Panc1 (cell line): Measurements from ENCODE around the gene MARCHF9. TPM values are rescaled to one million over a fixed set of nuclear protein-coding genes. Genes with fewer than 3 reads are reported as not detected.

ENCODE experiments used
- ATAC-seq: fragments of 200-7000 bp; cut with Tn5 transposase; 2 replicates; pipeline ENCODE4 v1.9.1; 2020; ENCODE audit warnings: mild to moderate bottlenecking, moderate library complexity
- BruUV-seq: library from RNA; stranded (reverse); fragments of 400-500 nt; replicated peaks from 2 replicates; lab custom pipeline; 2021; lab: Mats Ljungman, UMichigan
- CTCF ChIA-PET: fragments of 300-600 bp; sonication (Branson Sonifier 250); formaldehyde crosslinking; loops from one replicate; lab custom pipeline; 2022; ENCODE audit warnings: antibody characterized with exemption; lab: Charles Lee
- POLR2A ChIA-PET: fragments of 300-600 bp; sonication (Branson Sonifier 250); formaldehyde crosslinking; loops from one replicate; lab custom pipeline; 2022; ENCODE audit warnings: antibody characterized with exemption; lab: Charles Lee
- DNase-seq: peaks from one replicate; pipeline ENCODE4 v3.0.0-alpha.2; 2010; ENCODE audit warnings: low read depth, low spot score
- H3K27ac ChIP-seq: 2 replicates; pipeline ENCODE4 v1.5.1; 2011; ENCODE audit warnings: mild to moderate bottlenecking, low read length, inconsistent platforms
- H3K27me3 ChIP-seq: fragments of 200-500 bp; sonication (Bioruptor generic); 2 replicates; pipeline ENCODE4 v1.6.0; 2014; ENCODE audit warnings: low read length, inconsistent platforms; ENCODE audit not compliant: control insufficient read depth, insufficient read depth
- H3K36me3 ChIP-seq: fragments of 200-500 bp; sonication (Bioruptor generic); 2 replicates; pipeline ENCODE4 v1.5.1; 2014; ENCODE audit warnings: inconsistent platforms, mild to moderate bottlenecking, low read length, moderate library complexity; ENCODE audit not compliant: control insufficient read depth, insufficient read depth
- H3K4me1 ChIP-seq: 2 replicates; pipeline ENCODE4 v1.5.1; 2011; ENCODE audit warnings: inconsistent platforms, mild to moderate bottlenecking, low read length, moderate library complexity; ENCODE audit not compliant: control insufficient read depth, insufficient read depth
- H3K4me3 ChIP-seq, 2 experiments: 2 replicates each; pipeline ENCODE4 v1.5.1; 2011 to 2012; ENCODE audit warnings: low read depth in 2 of 2, low read length in 2 of 2, mild to moderate bottlenecking in 2 of 2, inconsistent platforms in 1 of 2, moderate library complexity in 1 of 2
- H3K9me3 ChIP-seq: fragments of 200-500 bp; sonication (Bioruptor generic); 2 replicates; pipeline ENCODE4 v1.5.1; 2014; ENCODE audit warnings: low read depth, mild to moderate bottlenecking, inconsistent platforms, low read length, moderate library complexity; ENCODE audit not compliant: control insufficient read depth, insufficient read depth
- POLR2AphosphoS5 ChIP-seq: IDR thresholded peaks from 2 replicates; pipeline ENCODE4 v1.6.1; 2012; ENCODE audit warnings: mild to moderate bottlenecking, low read depth, low read length, moderate library complexity
- SIN3A ChIP-seq: IDR thresholded peaks from 2 replicates; pipeline ENCODE4 v1.6.1; 2012; ENCODE audit warnings: low read depth, mild to moderate bottlenecking, low read length, moderate library complexity, borderline replicate concordance; ENCODE audit not compliant: insufficient read depth
- TCF7L2 ChIP-seq: IDR thresholded peaks from 2 replicates; pipeline ENCODE4 v1.6.1; 2011; ENCODE audit warnings: mild to moderate bottlenecking, low read depth, low read length, inconsistent platforms
- in situ Hi-C: cut with HindIII; loops from 2 replicates; pipeline ENCODE4 v1.10.0; 2016; ENCODE audit warnings: low sequenced_read_pairs, low pct_unique_long_range_greater_than_20kb
- intact Hi-C: fragments of 100-400 bp; cut with micrococcal nuclease; formaldehyde crosslinking; loops from one replicate; pipeline ENCODE4 v1.10.0; 2022; ENCODE audit not compliant: unreplicated experiment
- total RNA-seq: library from RNA; stranded (reverse); gene quantifications from one replicate; pipeline ENCODE4 v1.2.1, GENCODE V29; 2021; ENCODE audit not compliant: unreplicated experiment
- TF ChIP-seq, protein P1 (sequence below), 2 experiments: IDR thresholded peaks; 2 replicates each; pipeline ENCODE4 v1.6.1; 2011 to 2012; ENCODE audit warnings: low read depth in 2 of 2, control low read depth in 1 of 2, low read length in 1 of 2, mild to moderate bottlenecking in 1 of 2, moderate library complexity in 1 of 2; ENCODE audit not compliant: insufficient read depth in 1 of 2
- TF ChIP-seq, protein P2 (sequence below): fragments of 450-650 bp; IDR thresholded peaks from 2 replicates; pipeline ENCODE4 v1.5.1; 2017; ENCODE audit warnings: mild to moderate bottlenecking

Gene MARCHF9
- total RNA-seq, 1 experiment from 2014 or later = 2.3 TPM

DNA sequence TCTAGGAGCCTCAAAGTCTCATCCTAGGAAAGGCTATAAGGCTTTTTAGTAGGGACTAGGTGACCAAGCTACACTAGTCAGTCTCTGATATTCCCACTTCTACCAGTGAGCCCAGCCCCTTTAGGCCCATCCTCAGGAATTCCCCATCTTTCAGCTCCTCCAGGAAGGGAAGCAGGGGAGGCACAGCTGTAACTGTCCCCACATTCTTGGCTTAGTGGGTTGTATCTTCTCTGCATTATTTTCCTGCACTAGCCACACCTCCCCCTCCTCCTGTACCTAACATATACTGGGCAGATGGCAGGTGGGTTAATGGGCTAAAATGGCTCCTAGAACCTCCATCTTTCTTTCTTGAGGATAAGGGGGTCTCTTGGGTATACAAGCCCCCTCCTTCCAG lies 12.4 kb downstream of the MARCHF9 start:
- intact Hi-C loops (no loop called here), in situ Hi-C loops (no loop called here)
- DNase-seq = no peak
- Histone ChIP-seq H3K4me1 (peaks cover 15% of the 10 kb centered on the region), H3K36me3 (no peaks in the 10 kb centered on the region; the same call in 1 of the 2 replicates), H3K9me3 (no peaks in the 10 kb centered on the region), H3K27ac (no peak overlapping the region), H3K4me3 (no peak overlapping the region), H3K27me3 (peaks cover 4% of the 10 kb centered on the region; the same call in 1 of the 2 replicates)
- ChIA-PET POLR2A (no interaction called here), CTCF (interaction anchor here (0.9 to 1.1 kb wide), 2 partner anchors 11 to 16 kb away, joined by 3 to 5 read pairs; partner anchors contain the start of gene TSFM)
- BruUV-seq = no TSS peak
- no peak for ATAC-seq
- TF ChIP-seq, protein P1, sequence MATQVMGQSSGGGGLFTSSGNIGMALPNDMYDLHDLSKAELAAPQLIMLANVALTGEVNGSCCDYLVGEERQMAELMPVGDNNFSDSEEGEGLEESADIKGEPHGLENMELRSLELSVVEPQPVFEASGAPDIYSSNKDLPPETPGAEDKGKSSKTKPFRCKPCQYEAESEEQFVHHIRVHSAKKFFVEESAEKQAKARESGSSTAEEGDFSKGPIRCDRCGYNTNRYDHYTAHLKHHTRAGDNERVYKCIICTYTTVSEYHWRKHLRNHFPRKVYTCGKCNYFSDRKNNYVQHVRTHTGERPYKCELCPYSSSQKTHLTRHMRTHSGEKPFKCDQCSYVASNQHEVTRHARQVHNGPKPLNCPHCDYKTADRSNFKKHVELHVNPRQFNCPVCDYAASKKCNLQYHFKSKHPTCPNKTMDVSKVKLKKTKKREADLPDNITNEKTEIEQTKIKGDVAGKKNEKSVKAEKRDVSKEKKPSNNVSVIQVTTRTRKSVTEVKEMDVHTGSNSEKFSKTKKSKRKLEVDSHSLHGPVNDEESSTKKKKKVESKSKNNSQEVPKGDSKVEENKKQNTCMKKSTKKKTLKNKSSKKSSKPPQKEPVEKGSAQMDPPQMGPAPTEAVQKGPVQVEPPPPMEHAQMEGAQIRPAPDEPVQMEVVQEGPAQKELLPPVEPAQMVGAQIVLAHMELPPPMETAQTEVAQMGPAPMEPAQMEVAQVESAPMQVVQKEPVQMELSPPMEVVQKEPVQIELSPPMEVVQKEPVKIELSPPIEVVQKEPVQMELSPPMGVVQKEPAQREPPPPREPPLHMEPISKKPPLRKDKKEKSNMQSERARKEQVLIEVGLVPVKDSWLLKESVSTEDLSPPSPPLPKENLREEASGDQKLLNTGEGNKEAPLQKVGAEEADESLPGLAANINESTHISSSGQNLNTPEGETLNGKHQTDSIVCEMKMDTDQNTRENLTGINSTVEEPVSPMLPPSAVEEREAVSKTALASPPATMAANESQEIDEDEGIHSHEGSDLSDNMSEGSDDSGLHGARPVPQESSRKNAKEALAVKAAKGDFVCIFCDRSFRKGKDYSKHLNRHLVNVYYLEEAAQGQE (IDR thresholded peaks at IDR 0.05; ENCODE audit: insufficient read depth in 1 of 2, low read depth in 2 of 2, low read length in 1 of 2) = no peak

DNA sequence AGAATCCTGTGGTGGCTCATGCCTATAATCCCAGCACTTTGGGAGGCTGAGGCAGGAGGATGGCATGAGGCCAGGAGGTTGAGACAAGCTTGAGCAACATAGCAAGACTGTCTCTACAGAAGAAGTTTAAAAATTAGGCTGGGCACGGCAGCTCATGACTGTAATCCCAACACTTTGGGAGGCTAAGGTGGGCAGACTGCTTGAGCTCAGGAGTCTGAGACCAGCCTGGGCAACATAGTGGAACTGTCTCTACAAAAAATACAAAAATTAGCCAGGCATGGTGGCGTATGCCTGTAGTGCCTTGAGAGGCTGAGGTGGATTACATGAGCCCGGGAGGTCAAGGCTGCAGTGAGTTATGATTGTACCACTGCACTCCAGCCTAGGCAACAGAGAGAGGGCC lies 13.0 kb downstream of the MARCHF9 start:
- no peak for TF ChIP-seq SIN3A
- no peak for TF ChIP-seq TCF7L2
- TF ChIP-seq, protein P1 (IDR thresholded peaks at IDR 0.05; ENCODE audit: insufficient read depth in 1 of 2, low read depth in 2 of 2, low read length in 1 of 2) = no peak
- no peak for TF ChIP-seq POLR2AphosphoS5
- TF ChIP-seq, protein P2, sequence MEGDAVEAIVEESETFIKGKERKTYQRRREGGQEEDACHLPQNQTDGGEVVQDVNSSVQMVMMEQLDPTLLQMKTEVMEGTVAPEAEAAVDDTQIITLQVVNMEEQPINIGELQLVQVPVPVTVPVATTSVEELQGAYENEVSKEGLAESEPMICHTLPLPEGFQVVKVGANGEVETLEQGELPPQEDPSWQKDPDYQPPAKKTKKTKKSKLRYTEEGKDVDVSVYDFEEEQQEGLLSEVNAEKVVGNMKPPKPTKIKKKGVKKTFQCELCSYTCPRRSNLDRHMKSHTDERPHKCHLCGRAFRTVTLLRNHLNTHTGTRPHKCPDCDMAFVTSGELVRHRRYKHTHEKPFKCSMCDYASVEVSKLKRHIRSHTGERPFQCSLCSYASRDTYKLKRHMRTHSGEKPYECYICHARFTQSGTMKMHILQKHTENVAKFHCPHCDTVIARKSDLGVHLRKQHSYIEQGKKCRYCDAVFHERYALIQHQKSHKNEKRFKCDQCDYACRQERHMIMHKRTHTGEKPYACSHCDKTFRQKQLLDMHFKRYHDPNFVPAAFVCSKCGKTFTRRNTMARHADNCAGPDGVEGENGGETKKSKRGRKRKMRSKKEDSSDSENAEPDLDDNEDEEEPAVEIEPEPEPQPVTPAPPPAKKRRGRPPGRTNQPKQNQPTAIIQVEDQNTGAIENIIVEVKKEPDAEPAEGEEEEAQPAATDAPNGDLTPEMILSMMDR = no peak
- no peak overlapping the region for H3K27ac ChIP-seq
- no peak for DNase-seq
- no peak for ATAC-seq
- CTCF ChIA-PET = interaction anchor here (1.1 kb wide), 1 partner anchor 11 kb away, joined by 5 read pairs; no protein-coding TSS in a partner anchor
- in situ Hi-C loops = no loop called here
- H3K4me1 ChIP-seq = peaks cover 15% of the 10 kb centered on the region
- no TSS peak for BruUV-seq
- POLR2A ChIA-PET = no interaction called here
- intact Hi-C loops = no loop called here
- H3K4me3 ChIP-seq = no peak overlapping the region
- H3K36me3 ChIP-seq = peaks cover under 1% of the 10 kb centered on the region; the same call in 1 of the 2 replicates
- peaks cover 4% of the 10 kb centered on the region; the same call in 1 of the 2 replicates for H3K27me3 ChIP-seq
- no peaks in the 10 kb centered on the region for H3K9me3 ChIP-seq
